GM18505 (cell line): ENCODE results near the gene MRPL36.
"Not testable (repeated sequence)": the region's sequence is repeated elsewhere in the genome, so short reads cannot be mapped to it uniquely, and the experiment has no call there.

Experiments used
- ATAC-seq: cut with Tn5 transposase; IDR thresholded peaks from one replicate; pipeline ENCODE4 v1.9.1; 2021; ENCODE audit not compliant: unreplicated experiment
- POLR2A ChIP-seq: IDR thresholded peaks from 4 replicates; pipeline ENCODE4 v1.6.1; 2011; ENCODE audit warnings: borderline replicate concordance; ENCODE audit not compliant: insufficient read depth, insufficient read length; ENCODE audit errors: extremely low read depth

The MRPL36 gene

DNA sequence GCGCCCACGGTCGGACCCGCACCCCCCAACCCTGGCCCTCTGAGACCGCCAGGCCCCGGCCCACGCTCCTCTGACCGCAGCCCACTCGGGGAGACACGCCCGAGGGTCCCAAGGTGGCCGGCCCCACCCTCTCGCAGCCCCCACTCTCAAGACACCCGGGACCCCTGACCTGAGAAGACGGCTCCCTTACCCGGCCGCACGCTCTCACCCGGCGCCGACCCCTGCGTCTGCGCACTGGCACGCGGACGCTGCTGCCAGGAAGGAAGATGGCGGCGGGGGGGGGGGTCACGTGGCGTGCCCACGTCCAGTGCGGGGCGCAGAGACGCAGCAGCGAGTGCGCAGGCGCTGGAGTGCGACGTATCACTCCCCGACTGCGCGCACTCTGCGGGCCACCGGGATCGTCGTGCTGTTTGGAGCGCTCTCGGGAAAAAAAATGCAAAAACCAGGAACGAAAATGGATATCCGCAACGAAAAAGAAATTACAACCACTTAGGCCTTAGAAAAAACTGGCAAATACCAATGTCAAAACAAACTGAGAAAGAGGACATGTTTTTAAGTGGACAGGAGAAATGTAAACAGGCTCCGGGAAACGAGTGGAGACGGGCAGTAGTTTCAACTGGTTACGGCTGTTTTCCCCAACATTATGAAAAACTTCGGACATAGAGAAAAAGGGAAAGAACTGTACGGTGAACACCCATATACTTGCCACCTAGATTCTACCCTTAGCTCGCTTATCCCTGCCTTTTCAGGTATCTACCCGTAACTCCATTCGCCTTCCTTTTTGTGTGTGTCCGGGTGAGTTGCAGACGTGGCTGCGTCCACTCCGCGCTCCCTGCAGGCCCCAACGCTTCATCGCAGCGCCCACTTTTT, at the start of gene MRPL36:
MRPL36 (minus strand) TSS at position 236 of the 870 bp plus-strand sequence. CDS start 902 bp downstream, outside the sequence.
- peak; percentile 79 for TF ChIP-seq POLR2A
- peak; percentile 46 for ATAC-seq

DNA sequence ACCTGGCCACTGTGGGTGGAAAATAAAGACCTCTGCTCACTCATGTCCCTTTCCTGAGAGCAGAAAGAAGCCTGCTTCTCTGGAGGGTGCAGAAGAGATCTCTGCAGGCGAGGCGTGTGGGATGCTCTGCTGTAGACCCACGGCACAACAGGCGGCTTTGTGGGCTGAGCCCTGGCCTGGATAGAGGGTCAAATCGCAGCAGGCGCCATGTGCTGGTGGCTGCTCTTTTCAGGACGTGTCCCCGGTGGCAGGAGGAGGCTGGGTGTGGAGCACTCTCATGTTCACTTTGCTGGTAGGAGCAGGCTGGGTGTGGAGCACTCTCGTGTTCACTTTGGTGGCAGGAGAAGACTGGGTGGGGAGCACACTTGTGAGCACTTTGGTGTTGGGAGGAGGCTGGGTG, 48.0 kb upstream of the MRPL36 start:
- no peak for TF ChIP-seq POLR2A
- no peak for ATAC-seq

DNA sequence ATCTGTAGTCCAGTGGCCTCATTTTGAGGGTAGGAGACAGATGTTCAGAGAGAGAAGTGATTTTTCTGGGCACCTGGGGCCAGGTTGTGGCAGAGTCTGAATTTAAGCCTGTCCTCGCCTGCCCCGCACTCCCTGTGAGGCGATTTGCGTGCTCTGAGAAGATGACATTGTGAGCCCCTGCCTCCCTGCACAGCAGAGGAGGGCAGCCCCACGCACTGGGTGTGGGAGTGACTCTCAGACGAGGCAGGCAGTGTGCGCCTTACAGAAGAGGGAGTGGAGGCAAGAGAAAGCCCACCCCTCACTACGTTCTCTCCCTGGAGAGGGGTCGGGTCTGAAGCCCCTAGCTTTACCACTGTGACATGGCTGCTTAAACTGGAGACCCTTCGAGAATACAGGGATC, 47.4 kb upstream of the MRPL36 start:
- no peak for ATAC-seq
- TF ChIP-seq POLR2A, result no peak

DNA sequence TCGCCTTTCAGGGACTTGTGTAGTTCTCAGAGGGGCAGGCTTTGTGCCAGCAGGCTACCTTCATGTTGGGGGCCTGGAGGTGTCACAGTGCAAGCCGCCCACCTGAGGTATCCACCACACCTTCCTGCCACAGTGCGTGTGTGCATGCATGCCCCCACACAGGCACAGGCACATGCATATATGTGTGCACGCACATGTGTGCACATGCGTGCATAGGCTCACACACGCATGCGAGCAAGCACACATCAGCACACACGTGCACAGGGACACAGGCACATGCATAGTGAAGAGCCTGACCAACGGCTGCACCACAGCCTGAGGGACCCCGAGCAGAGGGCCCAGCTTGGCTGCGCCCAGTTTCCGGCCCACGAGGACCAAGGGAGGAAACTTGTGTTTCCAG, 46.9 kb upstream of the MRPL36 start:
- ATAC-seq, result no peak
- TF ChIP-seq POLR2A, result no peak

DNA sequence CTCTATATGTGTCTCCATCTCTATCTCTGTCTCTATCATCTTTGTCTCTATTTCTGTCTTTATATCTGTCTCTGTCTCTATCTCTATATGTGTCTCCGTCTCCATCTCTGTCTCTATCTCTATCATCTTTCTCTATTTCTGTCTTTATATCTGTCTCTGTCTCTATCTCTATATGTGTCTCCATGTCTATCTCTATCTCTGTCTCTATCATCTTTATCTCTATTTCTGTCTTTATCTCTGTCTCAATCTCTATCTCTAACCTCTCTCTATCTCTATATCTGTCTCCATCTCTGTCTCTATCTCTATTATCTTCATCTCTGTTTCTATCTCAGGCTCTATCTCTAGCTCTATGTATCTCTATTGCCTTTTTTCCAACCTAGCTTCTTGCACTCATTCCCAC, 46.1 kb upstream of the MRPL36 start:
- no peak for TF ChIP-seq POLR2A
- no peak for ATAC-seq

DNA sequence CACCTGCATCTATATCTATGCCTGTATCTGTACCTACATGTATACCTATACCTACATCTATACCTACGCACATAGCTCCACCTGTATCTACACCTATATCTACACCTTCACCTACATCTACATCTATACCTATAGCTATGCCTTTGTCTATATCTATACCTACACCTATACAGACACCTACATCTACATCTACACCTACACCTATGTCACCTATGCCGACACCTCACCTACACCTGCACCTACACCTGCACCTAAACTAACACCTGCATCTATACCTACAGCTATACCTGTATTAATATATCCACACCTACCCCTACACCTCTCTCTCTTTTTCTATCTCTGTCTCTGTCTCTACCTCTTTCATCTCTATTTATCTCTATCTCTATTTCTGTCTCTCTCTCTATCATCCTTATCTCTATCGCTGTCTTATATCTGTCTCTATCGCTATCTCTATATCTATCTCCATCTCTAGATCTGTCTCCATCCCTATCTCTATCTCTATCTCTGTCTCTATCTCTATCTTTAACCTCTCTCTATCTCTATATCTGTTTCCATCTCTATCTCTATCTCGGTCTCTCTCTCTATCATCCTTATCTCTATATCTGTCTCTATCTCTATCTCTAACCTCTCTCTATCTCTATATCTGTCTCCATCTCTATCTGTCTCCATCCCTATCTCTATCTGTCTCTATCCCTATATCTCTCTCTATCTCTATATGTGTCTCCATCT, 45.2 kb upstream of the MRPL36 start:
- no peak for ATAC-seq
- TF ChIP-seq POLR2A, result no peak

DNA sequence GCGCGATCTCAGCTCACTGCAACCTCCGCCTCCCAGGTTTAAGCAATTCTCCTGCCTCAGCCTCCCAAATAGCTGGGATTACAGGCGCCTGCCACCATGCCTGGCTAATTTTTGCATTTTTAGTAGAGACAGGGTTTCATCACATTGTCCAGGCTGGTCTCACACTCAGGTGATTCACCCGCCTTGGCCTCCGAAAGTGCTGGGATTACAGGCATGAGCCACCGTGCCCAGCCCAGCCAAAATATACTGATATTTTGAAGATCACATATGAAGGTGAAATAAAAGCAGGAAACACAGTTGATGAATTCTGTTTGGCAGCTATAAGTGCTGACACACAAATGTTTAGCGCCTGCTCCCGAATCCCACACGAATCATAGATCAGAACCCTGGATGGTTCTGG, 44.1 kb upstream of the MRPL36 start:
- ATAC-seq, result not testable (repeated sequence)

DNA sequence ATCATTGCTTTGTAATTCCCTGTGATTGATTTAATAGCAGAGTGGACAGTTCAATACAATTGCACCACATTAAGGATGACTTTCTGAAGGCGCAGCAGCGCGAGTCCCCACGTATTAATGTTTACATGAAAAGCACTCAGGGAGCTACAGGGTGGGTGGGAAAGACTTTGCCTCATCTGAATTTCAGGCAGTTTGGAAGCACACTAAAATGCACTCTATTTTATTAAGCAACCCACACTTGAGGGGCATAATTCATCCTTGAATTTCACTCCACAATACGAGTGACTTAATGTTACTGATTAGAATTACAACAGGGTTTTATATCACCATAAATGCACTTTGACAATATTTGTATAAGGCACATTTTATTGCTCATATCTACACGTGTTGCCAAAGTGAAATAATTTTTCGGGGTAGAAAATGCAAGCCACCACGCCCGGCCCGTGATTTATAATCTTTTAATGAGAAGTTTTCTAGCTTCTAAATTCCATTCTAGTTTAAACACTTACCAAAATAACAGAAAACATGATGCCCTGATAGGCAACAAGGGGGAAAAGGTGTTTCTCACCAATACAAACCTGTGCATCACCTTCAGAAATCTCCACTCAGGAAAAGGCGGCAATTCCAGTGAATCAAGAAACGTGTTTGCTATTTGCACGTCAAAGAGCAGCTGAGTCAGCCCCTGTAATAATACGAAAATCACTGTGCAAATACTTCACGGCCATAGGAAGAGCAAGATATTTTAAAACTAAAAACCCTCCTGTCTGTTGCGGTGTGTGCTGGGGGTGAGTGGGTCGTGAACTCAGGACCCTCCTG, 42.6 kb upstream of the MRPL36 start:
- no peak for ATAC-seq
- no peak for TF ChIP-seq POLR2A

DNA sequence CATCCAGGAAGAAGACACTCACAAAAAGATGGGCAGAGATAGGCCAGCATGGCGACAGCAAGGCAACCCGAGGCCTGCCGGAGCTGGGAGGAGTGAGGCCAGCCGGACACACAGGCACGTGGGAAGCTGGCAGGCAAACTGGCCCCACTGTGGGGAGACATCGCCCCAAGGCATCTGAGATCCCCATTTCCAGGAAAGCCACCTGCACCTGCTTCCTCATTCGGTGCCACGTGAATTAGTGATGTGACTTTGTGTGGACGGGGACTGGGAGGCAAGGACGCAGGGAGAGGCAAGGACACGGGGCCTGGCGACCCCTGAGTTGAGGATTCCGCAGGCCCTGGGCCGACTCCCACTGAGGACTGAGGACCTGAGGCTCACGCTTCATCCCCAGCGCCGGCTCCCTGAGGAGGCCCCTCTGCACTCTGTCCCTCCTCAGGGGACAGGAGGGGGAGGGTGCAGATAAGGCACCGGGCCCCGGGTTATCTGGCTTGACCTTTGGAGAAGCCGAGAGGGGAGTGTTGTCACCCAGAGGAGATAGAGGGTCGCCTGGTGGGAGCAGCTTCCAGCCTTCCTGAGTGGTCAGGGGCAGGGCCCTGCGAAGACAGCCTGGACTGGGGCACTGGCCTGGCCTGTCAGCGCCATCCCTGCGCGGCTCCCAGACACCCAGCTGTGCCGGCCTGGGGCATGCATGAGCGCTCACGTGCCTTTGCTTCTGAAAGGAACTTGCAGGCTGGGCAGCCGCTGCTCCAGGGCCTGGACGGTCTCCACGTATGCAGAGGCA, 41.3 kb upstream of the MRPL36 start:
- TF ChIP-seq POLR2A, result no peak
- ATAC-seq, result no peak

DNA sequence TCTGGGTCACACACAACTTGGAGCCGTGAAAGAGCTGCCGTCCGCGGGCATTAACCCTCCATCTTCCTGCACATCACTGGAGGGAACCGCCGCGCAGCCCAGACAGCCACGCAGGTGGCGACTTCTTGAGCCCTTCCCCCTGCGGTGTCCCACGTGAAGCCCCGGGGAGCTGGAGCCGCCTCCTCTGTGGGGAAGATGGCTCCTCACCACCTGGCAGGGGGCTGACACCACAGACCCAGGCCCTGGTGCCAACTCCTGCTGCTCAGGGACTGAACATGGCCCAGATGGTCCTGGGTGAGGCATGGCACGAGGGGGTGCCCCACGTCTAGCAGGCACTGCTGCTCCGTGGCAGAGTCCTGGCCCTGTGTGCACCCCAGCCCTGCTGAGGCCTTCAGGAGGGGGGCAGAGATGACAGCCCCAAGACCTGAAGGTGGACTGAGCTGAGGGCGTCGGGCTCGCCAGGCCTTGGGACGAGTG, 40.5 kb upstream of the MRPL36 start:
- no peak for TF ChIP-seq POLR2A
- ATAC-seq, result no peak

DNA sequence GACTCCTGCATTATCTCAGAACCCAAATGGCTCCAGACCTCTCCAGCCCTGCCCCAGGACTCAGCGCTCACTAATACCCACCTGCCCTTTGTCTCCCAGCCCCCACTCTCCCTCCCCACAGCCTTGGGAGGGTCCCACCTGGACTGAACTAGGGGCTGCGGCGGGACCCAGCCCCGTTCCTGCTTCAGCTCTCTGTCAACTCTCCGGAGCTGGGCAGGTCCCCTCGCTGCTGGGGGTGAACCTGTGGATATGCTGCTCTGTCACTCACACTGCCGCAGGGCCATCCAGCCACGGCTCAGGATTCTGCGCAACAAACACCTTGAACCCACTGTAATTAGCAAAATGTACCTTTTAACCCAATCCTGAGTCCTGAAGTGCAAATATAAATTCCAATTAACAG, 38.4 kb upstream of the MRPL36 start:
- TF ChIP-seq POLR2A, result no peak
- no peak for ATAC-seq
